MM.1S (cell line): Measurements from ENCODE around the gene XPO1.

ENCODE experiments used
- DNase-seq: peaks from one replicate; pipeline ENCODE4 v3.0.0-alpha.2; 2015
- H2AFZ ChIP-seq: fragments of 300-600 bp; sonication (generic); 2 replicates; pipeline ENCODE4 v1.6.0; 2016; ENCODE audit warnings: antibody characterized with exemption, low read length
- H3F3A ChIP-seq: fragments of 300-600 bp; sonication (generic); 2 replicates; pipeline ENCODE4 v1.6.1; 2016; ENCODE audit warnings: mild to moderate bottlenecking, antibody characterized with exemption, low read length, moderate library complexity, mixed read lengths; ENCODE audit not compliant: insufficient read depth
- H3K27ac ChIP-seq: fragments of 300-600 bp; sonication (generic); 2 replicates; pipeline ENCODE4 v1.5.1; 2016; ENCODE audit warnings: mild to moderate bottlenecking, low read length
- H3K27me3 ChIP-seq: fragments of 300-600 bp; sonication (generic); replicated peaks from 2 replicates; pipeline ENCODE4 v1.6.0; 2016; ENCODE audit warnings: low read length; ENCODE audit not compliant: insufficient read depth
- H3K36me3 ChIP-seq: fragments of 300-600 bp; sonication (generic); replicated peaks from 2 replicates; pipeline ENCODE4 v1.6.1; 2016; ENCODE audit warnings: mild to moderate bottlenecking, low read length, mixed read lengths; ENCODE audit not compliant: insufficient read depth
- H3K4me1 ChIP-seq: fragments of 300-600 bp; sonication (generic); 2 replicates; pipeline ENCODE4 v1.6.1; 2016; ENCODE audit warnings: low read length, mixed read lengths
- H3K4me2 ChIP-seq: fragments of 300-600 bp; sonication (generic); 2 replicates; pipeline ENCODE4 v1.6.0; 2016; ENCODE audit warnings: low read depth, low read length
- H3K4me3 ChIP-seq: fragments of 300-600 bp; sonication (generic); 2 replicates; pipeline ENCODE4 v1.5.1; 2016; ENCODE audit warnings: low read length, mixed read lengths
- H3K79me2 ChIP-seq: fragments of 300-600 bp; sonication (generic); 2 replicates; pipeline ENCODE4 v1.6.1; 2016; ENCODE audit warnings: mixed run types, low read length, mixed read lengths
- H3K9ac ChIP-seq: fragments of 300-600 bp; sonication (generic); 2 replicates; pipeline ENCODE4 v1.6.1; 2016; ENCODE audit warnings: low read length, mixed read lengths
- H3K9me2 ChIP-seq: fragments of 300-600 bp; sonication (generic); replicated peaks from 2 replicates; pipeline ENCODE4 v1.6.1; 2016; ENCODE audit warnings: mild to moderate bottlenecking, low read length, mixed read lengths; ENCODE audit not compliant: insufficient read depth
- H3K9me3 ChIP-seq: fragments of 300-600 bp; sonication (generic); replicated peaks from 2 replicates; pipeline ENCODE4 v1.6.1; 2016; ENCODE audit warnings: mild to moderate bottlenecking, low read length, mixed read lengths; ENCODE audit not compliant: insufficient read depth
- H4K20me1 ChIP-seq: fragments of 300-600 bp; sonication (generic); 2 replicates; pipeline ENCODE4 v1.6.1; 2016; ENCODE audit warnings: mild to moderate bottlenecking, low read length, moderate library complexity, mixed read lengths; ENCODE audit not compliant: insufficient read depth
- EZH2 ChIP-seq: fragments of 300-600 bp; sonication (generic); optimal IDR thresholded peaks from 2 replicates; pipeline ENCODE3; 2017; ENCODE audit warnings: low read depth, mild to moderate bottlenecking, antibody characterized with exemption, low read length, mixed read lengths
- EZH2phosphoT487 ChIP-seq: fragments of 300-600 bp; sonication (generic); IDR thresholded peaks from 2 replicates; pipeline ENCODE4 v1.6.1; 2018; ENCODE audit warnings: antibody characterized with exemption, low read length
- TF ChIP-seq, protein P1 (sequence below): fragments of 300-600 bp; sonication (generic); IDR thresholded peaks from 2 replicates; pipeline ENCODE4 v1.5.1; 2016; ENCODE audit warnings: antibody characterized with exemption, low read length, mixed read lengths

XPO1 gene

DNA sequence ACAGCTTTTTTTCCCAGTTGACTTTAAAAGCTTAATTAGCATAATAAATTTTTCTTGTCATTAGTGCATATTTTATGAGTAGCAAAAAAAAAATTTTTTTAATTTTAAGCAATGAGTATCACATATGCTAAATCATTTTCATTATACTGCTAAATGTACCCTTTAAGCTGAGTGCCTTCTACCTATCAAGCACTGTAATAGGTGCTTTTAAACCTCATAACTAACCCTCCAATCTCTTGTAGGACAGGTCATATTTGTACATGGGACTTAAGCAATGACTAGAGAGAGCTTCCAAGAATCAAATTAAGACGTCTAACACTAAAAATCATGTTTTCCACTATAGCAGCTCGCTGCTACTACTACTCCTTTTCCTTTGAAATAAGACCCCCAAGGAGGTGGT is 7.4 kb downstream of the XPO1 start:
- peaks cover 10% of the 10 kb centered on the region; the same call in 1 of the 2 replicates for H3K36me3 ChIP-seq
- TF ChIP-seq EZH2 (no peak), EZH2phosphoT487 (no peak)
- TF ChIP-seq, protein P1, sequence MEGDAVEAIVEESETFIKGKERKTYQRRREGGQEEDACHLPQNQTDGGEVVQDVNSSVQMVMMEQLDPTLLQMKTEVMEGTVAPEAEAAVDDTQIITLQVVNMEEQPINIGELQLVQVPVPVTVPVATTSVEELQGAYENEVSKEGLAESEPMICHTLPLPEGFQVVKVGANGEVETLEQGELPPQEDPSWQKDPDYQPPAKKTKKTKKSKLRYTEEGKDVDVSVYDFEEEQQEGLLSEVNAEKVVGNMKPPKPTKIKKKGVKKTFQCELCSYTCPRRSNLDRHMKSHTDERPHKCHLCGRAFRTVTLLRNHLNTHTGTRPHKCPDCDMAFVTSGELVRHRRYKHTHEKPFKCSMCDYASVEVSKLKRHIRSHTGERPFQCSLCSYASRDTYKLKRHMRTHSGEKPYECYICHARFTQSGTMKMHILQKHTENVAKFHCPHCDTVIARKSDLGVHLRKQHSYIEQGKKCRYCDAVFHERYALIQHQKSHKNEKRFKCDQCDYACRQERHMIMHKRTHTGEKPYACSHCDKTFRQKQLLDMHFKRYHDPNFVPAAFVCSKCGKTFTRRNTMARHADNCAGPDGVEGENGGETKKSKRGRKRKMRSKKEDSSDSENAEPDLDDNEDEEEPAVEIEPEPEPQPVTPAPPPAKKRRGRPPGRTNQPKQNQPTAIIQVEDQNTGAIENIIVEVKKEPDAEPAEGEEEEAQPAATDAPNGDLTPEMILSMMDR: no peak
- H3K9me2 ChIP-seq: no peaks in the 10 kb centered on the region
- DNase-seq: no peak
- H3K9ac ChIP-seq: no peak overlapping the region
- no peak overlapping the region for H3K4me3 ChIP-seq
- H2AFZ ChIP-seq: no peak overlapping the region
- H3K4me2 ChIP-seq: no peak overlapping the region
- no peak overlapping the region for H3K27ac ChIP-seq
- peaks cover 70% of the 10 kb centered on the region for H4K20me1 ChIP-seq
- H3K4me1 ChIP-seq: peaks cover 6% of the 10 kb centered on the region; the same call in 1 of the 2 replicates
- H3K9me3 ChIP-seq: no peaks in the 10 kb centered on the region
- H3K79me2 ChIP-seq: peaks cover 99% of the 10 kb centered on the region
- no peaks in the 10 kb centered on the region for H3K27me3 ChIP-seq
- H3F3A ChIP-seq: peaks cover 11% of the 10 kb centered on the region

DNA sequence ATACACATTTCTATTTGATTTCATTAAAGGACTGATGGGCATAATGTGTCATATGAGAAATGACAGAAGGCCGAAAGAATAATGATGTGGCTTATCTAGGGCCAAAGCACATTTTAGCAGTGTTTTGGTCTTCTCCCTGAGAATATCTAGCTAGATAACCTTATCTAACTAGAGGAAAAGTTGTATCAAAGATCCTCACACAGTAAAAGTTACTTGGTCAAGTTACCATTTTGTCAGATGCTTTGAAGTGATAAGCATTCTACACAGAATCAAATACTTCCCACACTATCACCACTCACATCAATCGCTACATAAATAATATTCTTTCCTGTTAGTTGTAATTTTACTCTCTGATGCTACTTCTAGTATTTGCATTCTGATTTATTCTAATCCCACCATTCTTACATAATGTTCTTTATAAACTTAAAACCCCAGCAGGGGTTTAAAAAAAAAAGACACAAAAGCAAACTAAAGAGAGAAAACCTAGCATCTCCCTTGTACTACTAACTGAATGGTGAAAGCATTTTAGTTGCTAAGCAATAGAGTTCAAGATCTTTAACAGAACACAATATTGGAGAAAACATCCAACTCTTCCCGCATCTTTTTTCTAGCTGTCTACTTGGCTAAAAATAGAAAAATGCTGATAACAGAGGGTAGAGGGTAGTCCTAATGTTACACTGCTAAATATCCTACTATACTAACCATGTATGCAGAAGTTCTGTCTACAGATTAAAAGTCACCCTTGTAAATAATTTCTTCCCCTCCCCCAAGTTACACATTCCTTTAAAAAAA is 8.0 kb downstream of the XPO1 start:
- peaks cover 99% of the 10 kb centered on the region for H3K79me2 ChIP-seq
- no peak for DNase-seq
- no peak overlapping the region for H3K27ac ChIP-seq
- no peaks in the 10 kb centered on the region for H3K9me2 ChIP-seq
- no peak overlapping the region for H2AFZ ChIP-seq
- H3K4me1 ChIP-seq: peaks cover 1% of the 10 kb centered on the region; the same call in 1 of the 2 replicates
- no peak overlapping the region for H3K4me3 ChIP-seq
- peaks cover 16% of the 10 kb centered on the region; the same call in 1 of the 2 replicates for H3K36me3 ChIP-seq
- TF ChIP-seq, protein P1: no peak
- TF ChIP-seq EZH2phosphoT487: no peak
- TF ChIP-seq EZH2: no peak
- H3K9me3 ChIP-seq: no peaks in the 10 kb centered on the region
- H4K20me1 ChIP-seq: peaks cover 64% of the 10 kb centered on the region
- no peak overlapping the region for H3K9ac ChIP-seq
- H3K4me2 ChIP-seq: no peak overlapping the region
- H3K27me3 ChIP-seq: no peaks in the 10 kb centered on the region
- peaks cover 8% of the 10 kb centered on the region; the same call in 1 of the 2 replicates for H3F3A ChIP-seq

DNA sequence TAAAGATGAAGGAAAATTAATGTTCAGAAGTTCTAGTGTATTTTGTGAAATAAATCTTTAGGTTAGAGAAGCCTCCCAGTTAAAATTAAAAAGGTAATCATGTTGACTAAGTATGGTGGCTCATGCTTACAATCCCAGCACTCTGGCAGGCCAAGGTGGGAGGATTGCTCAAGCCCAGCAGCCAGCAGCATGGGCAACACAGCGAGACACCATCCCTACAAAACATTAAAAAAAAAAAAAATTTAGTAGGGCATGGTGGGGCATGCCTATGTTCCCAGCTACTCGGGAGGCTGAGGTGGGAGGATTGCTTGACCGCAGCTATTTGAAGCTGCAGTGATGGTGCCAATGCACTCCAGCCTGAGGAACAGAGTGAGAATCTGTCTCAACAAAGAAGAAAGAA is 17.9 kb downstream of the XPO1 start:
- Histone ChIP-seq H3K27me3 (no peaks in the 10 kb centered on the region), H2AFZ (no peak overlapping the region), H3F3A (peaks cover 11% of the 10 kb centered on the region; the same call in 1 of the 2 replicates), H3K9me3 (no peaks in the 10 kb centered on the region), H3K4me3 (no peak overlapping the region), H3K27ac (no peak overlapping the region), H3K79me2 (peaks cover 98% of the 10 kb centered on the region), H3K4me2 (no peak overlapping the region), H3K9me2 (no peaks in the 10 kb centered on the region), H3K9ac (no peak overlapping the region), H4K20me1 (peaks cover 29% of the 10 kb centered on the region; the same call in 1 of the 2 replicates), H3K36me3 (peaks cover 18% of the 10 kb centered on the region), H3K4me1 (no peaks in the 10 kb centered on the region)
- TF ChIP-seq EZH2: no peak
- TF ChIP-seq, protein P1: no peak
- no peak for TF ChIP-seq EZH2phosphoT487
- no peak for DNase-seq
